OCI-M2 (cell line): ENCODE data around the gene IFI44L.

ENCODE experiments used
- DNase-seq: peaks from one replicate; lab custom pipeline; 2025; ENCODE audit not compliant: unreplicated experiment; lab: John Stamatoyannopoulos, UW

The IFI44L gene

GRCh38 chr1:78687315-78687714 lies 67.1 kb downstream of the IFI44L start:
- no peak for DNase-seq

GRCh38 chr1:78687914-78688313 lies 67.7 kb downstream of the IFI44L start:
- no peak for DNase-seq

GRCh38 chr1:78688697-78689096 lies 68.4 kb downstream of the IFI44L start:
- DNase-seq, result no peak

- DNase-seq, result no peak
These were observed 70.3 kb downstream of the IFI44L start for GRCh38 chr1:78690516-78690915.

- no peak for DNase-seq
These were observed 71.9 kb downstream of the IFI44L start for GRCh38 chr1:78691995-78692747.
